Keratinocyte (primary cell): ENCODE results near the gene MTMR10. TPM values are rescaled to one million over a fixed set of nuclear protein-coding genes. Genes with fewer than 3 reads are reported as not detected.

ENCODE experiments used
- DNase-seq: peaks from one replicate; pipeline ENCODE4 v3.0.0-alpha.2; 2011; ENCODE audit warnings: low read depth, missing footprints, low spot score
- FAIRE-seq: peaks from 2 replicates; lab custom pipeline; 2011; peaks lifted over from hg19 to GRCh38; lab: Jason Lieb, UNC
- H2AFZ ChIP-seq: 2 replicates; pipeline ENCODE4 v1.6.0; 2012; ENCODE audit warnings: low read length, control low read depth, inconsistent platforms; ENCODE audit not compliant: control insufficient read depth
- H3K27ac ChIP-seq: 2 replicates; pipeline ENCODE4 v1.5.1; 2011; ENCODE audit warnings: low read length; ENCODE audit not compliant: control insufficient read depth, insufficient read depth
- H3K27me3 ChIP-seq: 3 replicates; pipeline ENCODE4 v1.6.0; 2011; ENCODE audit warnings: low read length; ENCODE audit not compliant: control insufficient read depth, insufficient read depth; ENCODE audit errors: extremely low read depth
- H3K36me3 ChIP-seq, 2 experiments: 2 replicates in 1 of 2; 3 replicates in 1 of 2; pipeline ENCODE4 v1.5.1; 2011; ENCODE audit warnings: low read length in 2 of 2, mild to moderate bottlenecking in 1 of 2; ENCODE audit not compliant: control insufficient read depth in 2 of 2, insufficient read depth in 2 of 2; ENCODE audit errors: extremely low read depth in 1 of 2
- H3K4me1 ChIP-seq: 3 replicates; pipeline ENCODE4 v1.5.1; 2011; ENCODE audit warnings: low read length; ENCODE audit not compliant: control insufficient read depth, insufficient read depth; ENCODE audit errors: extremely low read depth
- H3K4me2 ChIP-seq: 3 replicates; pipeline ENCODE4 v1.6.0; 2011; ENCODE audit warnings: low read depth, low read length; ENCODE audit not compliant: control insufficient read depth, insufficient read depth; ENCODE audit errors: extremely low read depth
- H3K4me3 ChIP-seq, 3 experiments: fragments of 200-600 bp in 1 of 3; sonication (generic) in 1 of 3; 2 replicates in 2 of 3; 3 replicates in 1 of 3; pipeline ENCODE4 v1.5.1; 2011 to 2016; ENCODE audit warnings: low read length in 3 of 3, mild to moderate bottlenecking in 3 of 3, control low read depth in 2 of 3, inconsistent platforms in 1 of 3, low read depth in 1 of 3, mixed read lengths in 1 of 3, mixed run types in 1 of 3, moderate library complexity in 1 of 3; ENCODE audit not compliant: control insufficient read depth in 2 of 3, insufficient read depth in 2 of 3; ENCODE audit errors: extremely low read depth in 1 of 3
- H3K79me2 ChIP-seq: 2 replicates; pipeline ENCODE4 v1.6.0; 2012; ENCODE audit warnings: low read length; ENCODE audit not compliant: control insufficient read depth, insufficient read depth
- H3K9ac ChIP-seq: 3 replicates; pipeline ENCODE4 v1.6.0; 2011; ENCODE audit warnings: low read length; ENCODE audit not compliant: control insufficient read depth, insufficient read depth; ENCODE audit errors: extremely low read depth
- H3K9me1 ChIP-seq: 3 replicates; pipeline ENCODE4 v1.6.0; 2011; ENCODE audit warnings: low read length; ENCODE audit not compliant: control insufficient read depth, insufficient read depth; ENCODE audit errors: extremely low read depth
- H3K9me3 ChIP-seq: 2 replicates; pipeline ENCODE4 v1.5.1; 2012; ENCODE audit warnings: low read depth, low read length; ENCODE audit not compliant: control insufficient read depth
- H4K20me1 ChIP-seq: 3 replicates; pipeline ENCODE4 v1.6.0; 2011; ENCODE audit warnings: low read length; ENCODE audit not compliant: control insufficient read depth, insufficient read depth; ENCODE audit errors: extremely low read depth
- EZH2 ChIP-seq: IDR thresholded peaks from one replicate; pipeline ENCODE4 v1.6.1; 2012; ENCODE audit warnings: inconsistent platforms, mild to moderate bottlenecking, low read length, moderate library complexity
- dilution Hi-C: fragments of 300-500 bp; cut with MboI; formaldehyde crosslinking; loops from one replicate; pipeline ENCODE4 v1.7.0; 2020; ENCODE audit warnings: low sequenced_read_pairs; ENCODE audit not compliant: extremely low pct_ligation_motif_present
- polyA plus RNA-seq, 5 experiments: library from polyadenylated mRNA; depleted of rRNA in 3 of 5; stranded (reverse) in 3 of 5; stranded (forward) in 1 of 5; unstranded in 1 of 5; fragments of >200 nt; gene quantifications; 1 replicate in 1 of 5; 2 replicates in 3 of 5; 3 replicates in 1 of 5; pipeline versions ENCODE4 v1.2.1 to v1.2.3, GENCODE V29; 2011 to 2012; ENCODE audit warnings: missing spikeins in 2 of 5, low read depth in 1 of 5, low replicate concordance in 1 of 5
- TF ChIP-seq, protein P1 (sequence below), 3 experiments: IDR thresholded peaks in 1 of 3; conservative IDR thresholded peaks in 1 of 3; optimal IDR thresholded peaks in 1 of 3; 2 replicates in 2 of 3; 3 replicates in 1 of 3; pipeline versions ENCODE3 to v1.5.1; 2011; ENCODE audit warnings: low read length in 3 of 3, mild to moderate bottlenecking in 3 of 3, moderate library complexity in 2 of 3, control low read depth in 1 of 3, inconsistent platforms in 1 of 3; ENCODE audit not compliant: insufficient read depth in 2 of 3; ENCODE audit errors: extremely low read depth in 1 of 3

Gene MTMR10
- polyA plus RNA-seq, 1 donor (not counting 4 experiments of a cell fraction or from before 2014, with no cell fraction given) = 15.5 TPM

DNA sequence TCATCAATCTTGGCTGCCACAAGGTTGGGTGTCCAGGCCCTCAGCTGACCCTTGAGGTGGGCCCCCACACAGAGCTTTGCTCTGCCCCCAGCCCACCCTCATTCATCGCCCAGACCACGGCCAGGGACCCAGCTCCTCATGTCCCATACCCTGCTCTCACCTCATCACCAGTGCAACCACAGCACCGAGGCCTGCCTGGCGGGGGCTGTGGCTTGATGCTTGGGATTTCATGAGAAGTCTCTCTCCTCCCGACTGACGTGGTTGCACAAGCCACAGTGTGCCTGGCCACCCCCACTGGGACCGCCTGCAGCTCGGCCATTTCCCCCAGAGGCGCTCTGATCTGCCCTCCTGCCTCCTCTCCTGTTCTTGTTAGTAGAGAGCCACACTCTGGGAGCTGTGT is 45.4 kb upstream of the MTMR10 start:
- no peak for FAIRE-seq
- Histone ChIP-seq H3K27ac (no peak overlapping the region), H3K27me3 (no peaks in the 10 kb centered on the region), H3K4me3 (no peak overlapping the region), H3K9ac (no peak overlapping the region), H3K9me1 (no peaks in the 10 kb centered on the region), H3K4me1 (no peaks in the 10 kb centered on the region), H3K4me2 (no peak overlapping the region), H4K20me1 (no peaks in the 10 kb centered on the region), H3K9me3 (no peaks in the 10 kb centered on the region), H2AFZ (no peak overlapping the region), H3K36me3 (no peaks in the 10 kb centered on the region), H3K79me2 (no peaks in the 10 kb centered on the region)
- dilution Hi-C loops = no loop called here
- no peak for TF ChIP-seq EZH2
- TF ChIP-seq, protein P1, sequence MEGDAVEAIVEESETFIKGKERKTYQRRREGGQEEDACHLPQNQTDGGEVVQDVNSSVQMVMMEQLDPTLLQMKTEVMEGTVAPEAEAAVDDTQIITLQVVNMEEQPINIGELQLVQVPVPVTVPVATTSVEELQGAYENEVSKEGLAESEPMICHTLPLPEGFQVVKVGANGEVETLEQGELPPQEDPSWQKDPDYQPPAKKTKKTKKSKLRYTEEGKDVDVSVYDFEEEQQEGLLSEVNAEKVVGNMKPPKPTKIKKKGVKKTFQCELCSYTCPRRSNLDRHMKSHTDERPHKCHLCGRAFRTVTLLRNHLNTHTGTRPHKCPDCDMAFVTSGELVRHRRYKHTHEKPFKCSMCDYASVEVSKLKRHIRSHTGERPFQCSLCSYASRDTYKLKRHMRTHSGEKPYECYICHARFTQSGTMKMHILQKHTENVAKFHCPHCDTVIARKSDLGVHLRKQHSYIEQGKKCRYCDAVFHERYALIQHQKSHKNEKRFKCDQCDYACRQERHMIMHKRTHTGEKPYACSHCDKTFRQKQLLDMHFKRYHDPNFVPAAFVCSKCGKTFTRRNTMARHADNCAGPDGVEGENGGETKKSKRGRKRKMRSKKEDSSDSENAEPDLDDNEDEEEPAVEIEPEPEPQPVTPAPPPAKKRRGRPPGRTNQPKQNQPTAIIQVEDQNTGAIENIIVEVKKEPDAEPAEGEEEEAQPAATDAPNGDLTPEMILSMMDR (optimal IDR thresholded peaks at IDR 0.05 in 1 of 3, IDR thresholded peaks at IDR 0.05 in 1 of 3, conservative IDR thresholded peaks at IDR 0.05 in 1 of 3; ENCODE audit: extremely low read depth in 1 of 3, insufficient read depth in 2 of 3, low read length in 3 of 3) = no peak
- DNase-seq = no peak

DNA sequence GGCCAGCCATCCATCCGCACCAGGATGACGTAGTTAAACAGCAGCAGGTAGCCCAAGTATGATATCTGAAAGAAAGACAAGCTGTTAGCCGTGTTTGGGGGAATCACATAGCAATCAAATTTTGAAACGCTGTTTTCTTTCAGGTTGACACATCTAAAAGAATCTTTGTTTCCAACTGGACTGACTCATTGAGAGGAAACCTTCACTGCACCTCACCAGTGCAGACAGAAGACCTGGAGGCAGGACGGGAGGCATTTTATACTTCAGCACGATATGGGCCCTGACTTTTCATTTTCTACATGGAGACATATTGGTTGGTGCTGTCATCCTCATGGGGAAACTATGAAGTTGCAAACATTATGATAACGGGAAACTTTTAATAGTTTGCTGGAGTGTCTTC is 44.2 kb upstream of the MTMR10 start:
- Histone ChIP-seq H3K79me2 (no peaks in the 10 kb centered on the region), H3K27ac (no peak overlapping the region), H3K27me3 (no peaks in the 10 kb centered on the region), H3K4me1 (no peaks in the 10 kb centered on the region), H3K9ac (no peak overlapping the region), H3K9me3 (no peaks in the 10 kb centered on the region), H3K4me3 (no peak overlapping the region), H3K36me3 (no peaks in the 10 kb centered on the region), H3K4me2 (no peak overlapping the region), H2AFZ (no peak overlapping the region), H3K9me1 (no peaks in the 10 kb centered on the region), H4K20me1 (no peaks in the 10 kb centered on the region)
- dilution Hi-C loops = no loop called here
- DNase-seq (no peak), FAIRE-seq (no peak)
- TF ChIP-seq EZH2 = no peak
- TF ChIP-seq, protein P1 (optimal IDR thresholded peaks at IDR 0.05 in 1 of 3, IDR thresholded peaks at IDR 0.05 in 1 of 3, conservative IDR thresholded peaks at IDR 0.05 in 1 of 3; ENCODE audit: extremely low read depth in 1 of 3, insufficient read depth in 2 of 3, low read length in 3 of 3) = no peak
